GM21576 (cell line): ENCODE measurements around the gene SPDYA.
"Not testable (repeated sequence)": the region's sequence is repeated elsewhere in the genome, so short reads cannot be mapped to it uniquely, and the experiment has no call there.

Experiments
- ATAC-seq: cut with Tn5 transposase; IDR thresholded peaks from one replicate; pipeline ENCODE4 v1.9.1; 2021; ENCODE audit warnings: mild to moderate bottlenecking, moderate library complexity; ENCODE audit not compliant: unreplicated experiment

Gene SPDYA

GRCh38 chr2:28810384-28811285, at the start of gene SPDYA:
Gene SPDYA, plus strand, starts transcription at chr2:28810834. Its CDS starts 5,181 bp downstream, at chr2:28816015.
- peak; percentile 76 for ATAC-seq

- ATAC-seq: no peak
Observed at GRCh38 chr2:28761420-28761819, 49.2 kb upstream of the SPDYA start.

- ATAC-seq: no peak
Observed at GRCh38 chr2:28764909-28765711, 45.5 kb upstream of the SPDYA start.

GRCh38 chr2:28766070-28766469, 44.6 kb upstream of the SPDYA start:
- ATAC-seq: no peak

- no peak for ATAC-seq
Observed at GRCh38 chr2:28767337-28767736, 43.3 kb upstream of the SPDYA start.

- ATAC-seq: no peak
Observed at GRCh38 chr2:28768422-28768821, 42.2 kb upstream of the SPDYA start.

- ATAC-seq: no peak
Observed at GRCh38 chr2:28768952-28769351, 41.7 kb upstream of the SPDYA start.

- no peak for ATAC-seq
Observed at GRCh38 chr2:28772351-28772750, 38.3 kb upstream of the SPDYA start.

- no peak for ATAC-seq
Observed at GRCh38 chr2:28776471-28776870, 34.2 kb upstream of the SPDYA start.

GRCh38 chr2:28778392-28778791, 32.2 kb upstream of the SPDYA start:
- no peak for ATAC-seq

- ATAC-seq: no peak
Observed at GRCh38 chr2:28779001-28779400, 31.6 kb upstream of the SPDYA start.

GRCh38 chr2:28780496-28780895, 30.1 kb upstream of the SPDYA start:
- no peak for ATAC-seq

- no peak for ATAC-seq
Observed at GRCh38 chr2:28782423-28782822, 28.2 kb upstream of the SPDYA start.

- not testable (repeated sequence) for ATAC-seq
Observed at GRCh38 chr2:28784570-28784969, 26.1 kb upstream of the SPDYA start.

GRCh38 chr2:28796620-28797019, 14.0 kb upstream of the SPDYA start:
- ATAC-seq: no peak

- no peak for ATAC-seq
Observed at GRCh38 chr2:28801726-28802125, 8.9 kb upstream of the SPDYA start.

- ATAC-seq: no peak
Observed at GRCh38 chr2:28802975-28803429, 7.6 kb upstream of the SPDYA start.

- no peak for ATAC-seq
Observed at GRCh38 chr2:28809927-28810326, 707 bp upstream of the SPDYA start.

- ATAC-seq: no peak
Observed at GRCh38 chr2:28818053-28818452, 7.4 kb downstream of the SPDYA start.

- ATAC-seq: no peak
Observed at GRCh38 chr2:28821295-28821958, 10.8 kb downstream of the SPDYA start.

- no peak for ATAC-seq
Observed at GRCh38 chr2:28822036-28822435, 11.4 kb downstream of the SPDYA start.
